ENCODE data around the gene NOVA1. TPM values are rescaled to one million over a fixed set of nuclear protein-coding genes. Genes with fewer than 3 reads are reported as not detected.

NOVA1 gene
- polyA plus RNA-seq, 1 donor (not counting 4 experiments of a cell fraction or from before 2014, with no cell fraction given): not detected

DNA sequence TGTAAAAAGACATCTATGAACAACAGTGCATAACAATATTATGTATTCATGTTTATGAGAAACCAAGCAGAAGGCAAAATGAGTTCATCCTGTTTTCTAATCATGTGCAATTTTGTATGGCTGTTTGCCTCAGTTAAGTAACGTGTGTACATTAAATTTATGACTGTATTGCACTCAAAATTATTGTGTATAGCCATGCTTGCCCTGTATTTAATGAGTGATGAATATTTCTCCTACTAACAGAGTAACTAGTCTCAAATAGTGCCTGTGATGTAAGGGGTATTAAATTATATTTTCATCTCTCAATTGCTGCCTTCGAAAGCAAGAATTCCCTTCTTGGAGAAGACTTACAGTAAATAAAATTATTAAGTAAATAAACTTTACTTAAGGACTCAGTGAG lies 154.2 kb downstream of the NOVA1 start:
- dilution Hi-C loops (cut with MboI; ENCODE audit: extremely low pct_ligation_motif_present, low sequenced_read_pairs): no loop called here

GRCh38 chr14:26429205-26429604 lies 168.6 kb downstream of the NOVA1 start:
- no peak overlapping the region for H3K4me2 ChIP-seq (ENCODE audit: control insufficient read depth, extremely low read depth, insufficient read depth, low read depth, low read length)
- H3K27me3 ChIP-seq (ENCODE audit: control insufficient read depth, extremely low read depth, insufficient read depth, low read length): no peaks in the 10 kb centered on the region
- no peaks in the 10 kb centered on the region for H3K4me1 ChIP-seq (ENCODE audit: control insufficient read depth, extremely low read depth, insufficient read depth, low read length)
- dilution Hi-C loops (cut with MboI; ENCODE audit: extremely low pct_ligation_motif_present, low sequenced_read_pairs): no loop called here
- no peaks in the 10 kb centered on the region for H3K79me2 ChIP-seq (ENCODE audit: control insufficient read depth, insufficient read depth, low read length)
- H3K4me3 ChIP-seq (ENCODE audit: control insufficient read depth in 2 of 3, extremely low read depth in 1 of 3, insufficient read depth in 2 of 3, low read depth in 1 of 3, low read length in 3 of 3): no peak overlapping the region
- FAIRE-seq (no peak), DNase-seq (ENCODE audit: low read depth, low spot score) (no peak)
- TF ChIP-seq EZH2 (IDR thresholded peaks at IDR 0.05; ENCODE audit: low read length): no peak
- TF ChIP-seq, protein P1, sequence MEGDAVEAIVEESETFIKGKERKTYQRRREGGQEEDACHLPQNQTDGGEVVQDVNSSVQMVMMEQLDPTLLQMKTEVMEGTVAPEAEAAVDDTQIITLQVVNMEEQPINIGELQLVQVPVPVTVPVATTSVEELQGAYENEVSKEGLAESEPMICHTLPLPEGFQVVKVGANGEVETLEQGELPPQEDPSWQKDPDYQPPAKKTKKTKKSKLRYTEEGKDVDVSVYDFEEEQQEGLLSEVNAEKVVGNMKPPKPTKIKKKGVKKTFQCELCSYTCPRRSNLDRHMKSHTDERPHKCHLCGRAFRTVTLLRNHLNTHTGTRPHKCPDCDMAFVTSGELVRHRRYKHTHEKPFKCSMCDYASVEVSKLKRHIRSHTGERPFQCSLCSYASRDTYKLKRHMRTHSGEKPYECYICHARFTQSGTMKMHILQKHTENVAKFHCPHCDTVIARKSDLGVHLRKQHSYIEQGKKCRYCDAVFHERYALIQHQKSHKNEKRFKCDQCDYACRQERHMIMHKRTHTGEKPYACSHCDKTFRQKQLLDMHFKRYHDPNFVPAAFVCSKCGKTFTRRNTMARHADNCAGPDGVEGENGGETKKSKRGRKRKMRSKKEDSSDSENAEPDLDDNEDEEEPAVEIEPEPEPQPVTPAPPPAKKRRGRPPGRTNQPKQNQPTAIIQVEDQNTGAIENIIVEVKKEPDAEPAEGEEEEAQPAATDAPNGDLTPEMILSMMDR (optimal IDR thresholded peaks at IDR 0.05 in 1 of 3, IDR thresholded peaks at IDR 0.05 in 1 of 3, conservative IDR thresholded peaks at IDR 0.05 in 1 of 3; ENCODE audit: extremely low read depth in 1 of 3, insufficient read depth in 2 of 3, low read length in 3 of 3): no peak
- H3K27ac ChIP-seq (ENCODE audit: control insufficient read depth, insufficient read depth, low read length): no peak overlapping the region
- H3K9me1 ChIP-seq (ENCODE audit: control insufficient read depth, extremely low read depth, insufficient read depth, low read length): no peaks in the 10 kb centered on the region
- no peak overlapping the region for H2AFZ ChIP-seq (ENCODE audit: control insufficient read depth, low read length)
- H4K20me1 ChIP-seq (ENCODE audit: control insufficient read depth, extremely low read depth, insufficient read depth, low read length): no peaks in the 10 kb centered on the region
- H3K9me3 ChIP-seq (ENCODE audit: control insufficient read depth, low read depth, low read length): no peaks in the 10 kb centered on the region
- no peak overlapping the region for H3K9ac ChIP-seq (ENCODE audit: control insufficient read depth, extremely low read depth, insufficient read depth, low read length)
- no peaks in the 10 kb centered on the region for H3K36me3 ChIP-seq (ENCODE audit: control insufficient read depth in 2 of 2, extremely low read depth in 1 of 2, insufficient read depth in 2 of 2, low read length in 2 of 2)

More for the DNA sequence above, 154.2 kb downstream of the NOVA1 start:
- no peak for FAIRE-seq
- Histone ChIP-seq H3K9me3 (ENCODE audit: control insufficient read depth, low read depth, low read length) (no peaks in the 10 kb centered on the region), H2AFZ (ENCODE audit: control insufficient read depth, low read length) (no peak overlapping the region), H3K9me1 (ENCODE audit: control insufficient read depth, extremely low read depth, insufficient read depth, low read length) (no peaks in the 10 kb centered on the region), H4K20me1 (ENCODE audit: control insufficient read depth, extremely low read depth, insufficient read depth, low read length) (no peaks in the 10 kb centered on the region), H3K27me3 (ENCODE audit: control insufficient read depth, extremely low read depth, insufficient read depth, low read length) (no peaks in the 10 kb centered on the region), H3K4me3 (ENCODE audit: control insufficient read depth in 2 of 3, extremely low read depth in 1 of 3, insufficient read depth in 2 of 3, low read depth in 1 of 3, low read length in 3 of 3) (no peak overlapping the region), H3K27ac (ENCODE audit: control insufficient read depth, insufficient read depth, low read length) (no peak overlapping the region), H3K79me2 (ENCODE audit: control insufficient read depth, insufficient read depth, low read length) (no peaks in the 10 kb centered on the region), H3K36me3 (ENCODE audit: control insufficient read depth in 2 of 2, extremely low read depth in 1 of 2, insufficient read depth in 2 of 2, low read length in 2 of 2) (no peaks in the 10 kb centered on the region), H3K4me2 (ENCODE audit: control insufficient read depth, extremely low read depth, insufficient read depth, low read depth, low read length) (no peak overlapping the region), H3K9ac (ENCODE audit: control insufficient read depth, extremely low read depth, insufficient read depth, low read length) (no peak overlapping the region), H3K4me1 (ENCODE audit: control insufficient read depth, extremely low read depth, insufficient read depth, low read length) (no peaks in the 10 kb centered on the region)
- DNase-seq (ENCODE audit: low read depth, low spot score): no peak
- TF ChIP-seq, protein P1 (optimal IDR thresholded peaks at IDR 0.05 in 1 of 3, IDR thresholded peaks at IDR 0.05 in 1 of 3, conservative IDR thresholded peaks at IDR 0.05 in 1 of 3; ENCODE audit: extremely low read depth in 1 of 3, insufficient read depth in 2 of 3, low read length in 3 of 3): no peak
- no peak for TF ChIP-seq EZH2 (IDR thresholded peaks at IDR 0.05; ENCODE audit: low read length)

Data from keratinocyte (primary cell).